Measurements from ENCODE around the gene ATP8A2. TPM values are rescaled to one million over a fixed set of nuclear protein-coding genes. Genes with fewer than 3 reads are reported as not detected.

The ATP8A2 gene
- total and polyA plus RNA-seq, 12 donors = under 0.01 to 0.18 (median 0.10) TPM; not detected in 3

GRCh38 chr13:25796474-25796873, 424.7 kb downstream of the ATP8A2 start:
- 87 to 100% methylated on average over 1 of the region's 1 CpG for WGBS, 2 donors

GRCh38 chr13:25798998-25799397, 427.2 kb downstream of the ATP8A2 start:
- WGBS, 2 donors = 69 to 76% methylated on average over 3 of the region's 3 CpGs
- Histone ChIP-seq H3K27ac (no peak overlapping the region), H3K27me3 (peaks cover 0 to 17% (median 0%) of the 10 kb centered on the region in 7 donors), H3K36me3 (no peaks in the 10 kb centered on the region), H3K4me1 (no peaks in the 10 kb centered on the region), H3K4me3 (no peak overlapping the region), H3K9me3 (no peaks in the 10 kb centered on the region)
- no peak for TF ChIP-seq CTCF (IDR thresholded peaks at IDR 0.05)
- no peak for ATAC-seq
- no peak for DNase-seq
- intact Hi-C loops (cut with DNase I) = no loop called here

More at GRCh38 chr13:25796474-25796873, 424.7 kb downstream of the ATP8A2 start:
- DNase-seq = no peak
- no peak for TF ChIP-seq CTCF (IDR thresholded peaks at IDR 0.05)
- intact Hi-C loops (cut with DNase I) = no loop called here
- Histone ChIP-seq H3K27ac (no peak overlapping the region), H3K4me1 (no peaks in the 10 kb centered on the region), H3K36me3 (no peaks in the 10 kb centered on the region), H3K4me3 (no peak overlapping the region), H3K9me3 (no peaks in the 10 kb centered on the region), H3K27me3 (peaks cover 0 to 14% (median 0%) of the 10 kb centered on the region in 7 donors)
- ATAC-seq = no peak

GRCh38 chr13:25800523-25800922, 428.7 kb downstream of the ATP8A2 start:
- Histone ChIP-seq H3K4me1 (no peaks in the 10 kb centered on the region), H3K4me3 (no peak overlapping the region), H3K36me3 (no peaks in the 10 kb centered on the region), H3K27ac (no peak overlapping the region), H3K27me3 (peaks cover 0 to 17% (median 0%) of the 10 kb centered on the region in 7 donors), H3K9me3 (no peaks in the 10 kb centered on the region)
- intact Hi-C loops (cut with DNase I) = loop anchor here in 1 of 10 donors (5.0 kb wide), 1 partner anchor 1527 kb away; no protein-coding TSS in a partner anchor
- ATAC-seq (no peak), DNase-seq (no peak)
- TF ChIP-seq CTCF (IDR thresholded peaks at IDR 0.05) = no peak
- WGBS, 2 donors = 76 to 80% methylated on average over 3 of the region's 3 CpGs

GRCh38 chr13:25802579-25802978, 430.8 kb downstream of the ATP8A2 start:
- intact Hi-C loops (cut with DNase I) = loop anchor here in 1 of 10 donors (5.0 kb wide), 1 partner anchor 1525 kb away; no protein-coding TSS in a partner anchor
- H3K27me3 ChIP-seq = peaks cover 0 to 20% (median under 1%) of the 10 kb centered on the region in 7 donors
- 73 to 77% methylated on average over 3 of the region's 3 CpGs for WGBS, 2 donors
- no peak for TF ChIP-seq CTCF (IDR thresholded peaks at IDR 0.05)
- no peaks in the 10 kb centered on the region for H3K9me3 ChIP-seq
- DNase-seq (no peak), ATAC-seq (no peak)
- H3K4me3 ChIP-seq = no peak overlapping the region
- H3K27ac ChIP-seq = no peak overlapping the region
- H3K36me3 ChIP-seq = no peaks in the 10 kb centered on the region
- H3K4me1 ChIP-seq = no peaks in the 10 kb centered on the region
